NCI-H146 (cell line): Measurements from ENCODE around the gene MCTP1.
A peak's percentile ranks its signal among the peaks of the same experiment; 100 is the strongest.

ENCODE experiments used
- DNase-seq: peaks from one replicate; lab custom pipeline; 2025; lab: John Stamatoyannopoulos, UW

MCTP1 gene

DNA sequence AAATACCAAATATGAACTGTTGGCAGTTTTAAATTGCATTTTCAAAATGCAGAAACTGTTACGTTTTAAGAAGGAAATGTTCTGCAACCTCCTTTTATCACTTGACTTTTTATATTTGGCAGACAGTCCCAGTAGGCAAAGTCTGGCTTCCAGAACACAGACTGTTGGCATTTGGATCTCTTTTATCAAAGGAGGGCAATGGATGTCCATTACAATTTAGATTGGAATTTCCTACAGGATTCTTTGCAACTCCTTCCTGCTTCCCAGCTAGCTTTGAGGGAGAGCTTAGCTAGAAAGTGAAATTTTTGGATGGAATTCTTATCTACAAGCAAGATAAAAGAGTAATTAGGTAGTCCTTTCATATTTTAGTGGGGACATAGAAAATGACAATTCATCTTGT, 523.8 kb downstream of the MCTP1 start:
- no peak for DNase-seq

GRCh38 chr5:94759961-94760360, 524.9 kb downstream of the MCTP1 start:
- DNase-seq = no peak

GRCh38 chr5:94759022-94759421, 525.9 kb downstream of the MCTP1 start:
- DNase-seq = no peak

DNA sequence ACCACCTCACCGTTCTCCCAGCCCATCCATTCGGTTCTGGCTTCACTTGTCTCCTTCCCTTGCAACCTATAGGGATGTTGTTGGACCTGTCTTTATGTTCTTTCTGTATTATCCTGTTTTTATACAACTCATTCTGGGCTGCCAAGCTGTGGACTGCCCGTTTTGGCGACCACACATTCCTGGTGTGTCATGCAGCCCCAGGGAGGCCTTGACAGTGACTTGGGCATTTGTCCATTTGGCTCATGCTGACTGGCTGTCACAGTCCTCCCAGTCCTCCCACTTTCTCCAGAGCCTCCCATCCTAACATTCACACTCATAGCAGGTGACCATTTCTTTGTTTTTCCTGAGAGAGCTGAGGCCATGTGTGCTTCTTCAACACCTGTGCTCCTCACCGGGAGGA, 530.1 kb downstream of the MCTP1 start:
- no peak for DNase-seq

- DNase-seq = no peak
Measured at GRCh38 chr5:94751460-94751859, 533.4 kb downstream of the MCTP1 start.

DNA sequence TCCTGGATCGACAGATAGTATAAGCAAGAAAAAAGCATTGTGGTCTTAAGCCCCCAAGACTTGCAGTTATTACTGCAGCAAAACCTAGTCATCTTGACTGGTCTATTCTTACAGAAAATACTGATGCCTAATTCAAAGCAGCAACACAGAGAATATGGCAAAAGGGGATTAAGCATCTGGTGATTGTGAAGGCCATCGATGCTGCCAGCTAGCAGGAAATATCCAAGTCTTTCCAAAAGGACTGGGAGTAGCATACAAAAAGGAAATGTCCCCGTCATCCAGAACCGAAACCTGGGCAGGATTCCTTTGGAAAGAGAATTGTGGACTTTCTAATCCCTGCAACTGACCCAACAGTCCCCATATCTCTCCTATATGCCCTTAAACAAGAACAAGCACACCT, 534.2 kb downstream of the MCTP1 start:
- no peak for DNase-seq

GRCh38 chr5:94749042-94749441, 535.9 kb downstream of the MCTP1 start:
- no peak for DNase-seq

GRCh38 chr5:94748212-94748611, 536.7 kb downstream of the MCTP1 start:
- no peak for DNase-seq

GRCh38 chr5:94747371-94747770, 537.5 kb downstream of the MCTP1 start:
- no peak for DNase-seq

GRCh38 chr5:94746731-94747124, 538.2 kb downstream of the MCTP1 start:
- no peak for DNase-seq

- DNase-seq = no peak
Measured at GRCh38 chr5:94745786-94746730, 538.8 kb downstream of the MCTP1 start.

DNA sequence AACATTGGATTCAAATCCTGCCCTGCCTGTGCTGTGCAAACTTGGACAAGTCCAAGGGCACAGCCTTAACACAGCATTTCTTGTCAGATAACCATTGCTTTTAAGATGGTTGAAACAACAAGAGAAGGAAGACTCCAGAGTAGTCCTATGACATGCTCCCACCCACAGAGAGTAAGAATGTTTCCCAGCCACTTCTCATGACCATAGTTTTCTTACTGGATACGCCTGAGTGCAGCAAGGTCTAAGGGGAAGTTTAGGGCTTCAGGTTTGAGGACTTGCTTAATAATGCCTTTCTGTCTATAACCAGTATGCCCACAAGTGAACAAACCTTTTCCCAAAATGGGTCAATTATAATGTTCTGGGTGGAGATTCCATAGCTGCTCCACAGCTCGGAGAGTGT, 540.0 kb downstream of the MCTP1 start:
- no peak for DNase-seq

- no peak for DNase-seq
Measured at GRCh38 chr5:94742852-94743251, 542.0 kb downstream of the MCTP1 start.

GRCh38 chr5:94740286-94740685, 544.6 kb downstream of the MCTP1 start:
- no peak for DNase-seq

- no peak for DNase-seq
Measured at GRCh38 chr5:94736498-94736897, 548.4 kb downstream of the MCTP1 start.

- DNase-seq = no peak
Measured at GRCh38 chr5:94731471-94731870, 553.4 kb downstream of the MCTP1 start.

- no peak for DNase-seq
Measured at GRCh38 chr5:94725142-94725541, 559.8 kb downstream of the MCTP1 start.

DNA sequence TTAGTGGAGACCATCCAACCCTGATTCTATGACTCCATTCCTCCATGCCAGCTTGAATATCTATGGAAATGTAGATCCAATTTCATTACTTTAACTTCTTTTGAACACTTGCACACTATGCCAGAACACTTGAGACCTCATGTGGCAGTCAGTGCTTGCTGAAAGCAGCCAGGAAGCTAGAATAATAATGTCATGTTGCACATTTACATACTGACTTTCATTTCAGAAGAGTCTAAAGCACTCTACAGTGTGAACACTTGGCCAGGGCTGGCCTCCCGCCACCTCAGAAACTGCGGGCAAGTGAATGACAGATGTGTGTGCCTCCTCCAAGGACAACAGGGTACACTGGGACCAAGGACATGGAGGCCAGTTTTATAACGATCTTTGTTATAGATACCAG, 569.1 kb downstream of the MCTP1 start:
- no peak for DNase-seq

- DNase-seq = no peak
Measured at GRCh38 chr5:94711785-94712184, 573.1 kb downstream of the MCTP1 start.

DNA sequence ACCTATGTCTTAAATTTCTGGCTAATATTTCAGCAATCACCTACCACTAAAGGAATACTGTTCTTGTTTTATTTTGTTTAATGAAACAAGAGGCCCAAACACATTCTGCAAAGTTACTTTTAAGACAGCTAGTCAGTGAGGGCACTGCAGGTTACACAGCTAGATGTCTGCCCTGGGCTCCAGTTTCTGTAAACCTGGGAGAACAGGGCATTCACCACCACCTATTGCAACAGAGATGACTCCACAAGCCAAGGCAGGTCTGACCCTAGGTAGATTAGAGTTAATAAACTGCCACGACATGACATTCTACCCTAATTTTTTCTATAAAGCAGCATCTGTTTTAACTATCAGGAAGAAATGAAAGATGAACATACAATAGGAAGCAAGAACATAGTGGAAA, 575.6 kb downstream of the MCTP1 start:
- no peak for DNase-seq

GRCh38 chr5:94707359-94707758, 577.5 kb downstream of the MCTP1 start:
- peak; percentile 79 for DNase-seq

DNA sequence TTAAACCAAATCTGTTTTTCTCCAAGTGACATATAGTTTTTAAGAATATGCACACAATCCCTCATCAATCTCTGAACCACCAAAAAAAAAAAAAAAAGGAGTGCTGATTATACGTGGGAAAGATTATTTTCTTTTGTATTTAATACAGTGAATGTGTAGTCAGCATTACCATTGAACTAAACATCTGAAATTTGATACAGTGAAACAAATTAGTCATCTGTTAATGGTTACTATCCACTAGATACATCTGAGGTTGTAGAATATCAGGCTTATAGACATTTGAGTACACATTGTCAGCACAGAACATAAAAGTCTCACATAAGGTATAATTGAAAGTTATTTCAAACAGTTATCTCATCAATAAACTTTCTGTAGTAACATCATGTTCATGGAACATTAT, 579.5 kb downstream of the MCTP1 start:
- DNase-seq = peak; percentile 16

GRCh38 chr5:94702729-94703128, 582.2 kb downstream of the MCTP1 start:
- DNase-seq = peak; percentile 63

GRCh38 chr5:94700592-94700991, 584.3 kb downstream of the MCTP1 start:
- no peak for DNase-seq
